ENCODE measurements around the gene FOSL2.

DNA sequence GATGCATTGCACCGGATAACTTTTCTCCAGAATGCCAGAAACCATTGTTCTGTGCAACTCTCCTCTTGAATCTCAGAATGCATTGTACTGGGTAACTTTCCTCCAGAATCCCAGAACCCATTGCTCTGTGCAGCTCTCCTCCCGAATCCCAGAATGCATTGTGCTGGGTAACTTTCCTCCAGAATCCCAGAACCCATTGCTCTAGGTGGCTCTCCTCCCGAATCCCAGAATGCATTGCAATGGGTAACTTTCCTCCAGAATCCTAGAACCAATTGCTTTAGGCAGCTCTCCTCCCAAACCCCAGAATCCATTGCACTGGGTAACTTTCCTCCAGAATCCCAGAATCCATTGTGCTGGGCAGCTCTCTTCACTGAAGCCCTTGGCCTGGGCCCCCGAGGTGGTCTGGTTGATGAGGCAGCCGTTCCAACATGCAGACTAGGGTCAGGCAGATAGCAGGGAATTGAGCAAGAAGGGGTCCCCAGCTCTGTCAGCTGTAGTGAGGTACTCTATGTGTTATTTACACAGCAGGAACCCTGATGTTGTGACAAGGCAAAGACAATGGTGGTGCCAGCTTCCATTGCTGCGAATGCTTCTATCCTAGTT is 9.4 kb downstream of the FOSL2 start:
- TF ChIP-seq, protein P1, sequence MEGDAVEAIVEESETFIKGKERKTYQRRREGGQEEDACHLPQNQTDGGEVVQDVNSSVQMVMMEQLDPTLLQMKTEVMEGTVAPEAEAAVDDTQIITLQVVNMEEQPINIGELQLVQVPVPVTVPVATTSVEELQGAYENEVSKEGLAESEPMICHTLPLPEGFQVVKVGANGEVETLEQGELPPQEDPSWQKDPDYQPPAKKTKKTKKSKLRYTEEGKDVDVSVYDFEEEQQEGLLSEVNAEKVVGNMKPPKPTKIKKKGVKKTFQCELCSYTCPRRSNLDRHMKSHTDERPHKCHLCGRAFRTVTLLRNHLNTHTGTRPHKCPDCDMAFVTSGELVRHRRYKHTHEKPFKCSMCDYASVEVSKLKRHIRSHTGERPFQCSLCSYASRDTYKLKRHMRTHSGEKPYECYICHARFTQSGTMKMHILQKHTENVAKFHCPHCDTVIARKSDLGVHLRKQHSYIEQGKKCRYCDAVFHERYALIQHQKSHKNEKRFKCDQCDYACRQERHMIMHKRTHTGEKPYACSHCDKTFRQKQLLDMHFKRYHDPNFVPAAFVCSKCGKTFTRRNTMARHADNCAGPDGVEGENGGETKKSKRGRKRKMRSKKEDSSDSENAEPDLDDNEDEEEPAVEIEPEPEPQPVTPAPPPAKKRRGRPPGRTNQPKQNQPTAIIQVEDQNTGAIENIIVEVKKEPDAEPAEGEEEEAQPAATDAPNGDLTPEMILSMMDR (IDR thresholded peaks at IDR 0.05; ENCODE audit: low read length) = no peak
- TF ChIP-seq EZH2 (optimal IDR thresholded peaks at IDR 0.05; ENCODE audit: low read depth, low read length) = no peak
